Panc1 (cell line): ENCODE results near the gene EPHB1. TPM values are rescaled to one million over a fixed set of nuclear protein-coding genes. Genes with fewer than 3 reads are reported as not detected.

Experiments used
- ATAC-seq: fragments of 200-7000 bp; cut with Tn5 transposase; 2 replicates; pipeline ENCODE4 v1.9.1; 2020; ENCODE audit warnings: mild to moderate bottlenecking, moderate library complexity
- BruUV-seq: library from RNA; stranded (reverse); fragments of 400-500 nt; replicated peaks from 2 replicates; lab custom pipeline; 2021; lab: Mats Ljungman, UMichigan
- CTCF ChIA-PET: fragments of 300-600 bp; sonication (Branson Sonifier 250); formaldehyde crosslinking; loops from one replicate; lab custom pipeline; 2022; ENCODE audit warnings: antibody characterized with exemption; lab: Charles Lee
- POLR2A ChIA-PET: fragments of 300-600 bp; sonication (Branson Sonifier 250); formaldehyde crosslinking; loops from one replicate; lab custom pipeline; 2022; ENCODE audit warnings: antibody characterized with exemption; lab: Charles Lee
- DNase-seq: peaks from one replicate; pipeline ENCODE4 v3.0.0-alpha.2; 2010; ENCODE audit warnings: low read depth, low spot score
- H3K27ac ChIP-seq: 2 replicates; pipeline ENCODE4 v1.5.1; 2011; ENCODE audit warnings: mild to moderate bottlenecking, low read length, inconsistent platforms
- H3K27me3 ChIP-seq: fragments of 200-500 bp; sonication (Bioruptor generic); 2 replicates; pipeline ENCODE4 v1.6.0; 2014; ENCODE audit warnings: low read length, inconsistent platforms; ENCODE audit not compliant: control insufficient read depth, insufficient read depth
- H3K36me3 ChIP-seq: fragments of 200-500 bp; sonication (Bioruptor generic); 2 replicates; pipeline ENCODE4 v1.5.1; 2014; ENCODE audit warnings: inconsistent platforms, mild to moderate bottlenecking, low read length, moderate library complexity; ENCODE audit not compliant: control insufficient read depth, insufficient read depth
- H3K4me1 ChIP-seq: 2 replicates; pipeline ENCODE4 v1.5.1; 2011; ENCODE audit warnings: inconsistent platforms, mild to moderate bottlenecking, low read length, moderate library complexity; ENCODE audit not compliant: control insufficient read depth, insufficient read depth
- H3K4me3 ChIP-seq, 2 experiments: 2 replicates each; pipeline ENCODE4 v1.5.1; 2011 to 2012; ENCODE audit warnings: low read depth in 2 of 2, low read length in 2 of 2, mild to moderate bottlenecking in 2 of 2, inconsistent platforms in 1 of 2, moderate library complexity in 1 of 2
- H3K9me3 ChIP-seq: fragments of 200-500 bp; sonication (Bioruptor generic); 2 replicates; pipeline ENCODE4 v1.5.1; 2014; ENCODE audit warnings: low read depth, mild to moderate bottlenecking, inconsistent platforms, low read length, moderate library complexity; ENCODE audit not compliant: control insufficient read depth, insufficient read depth
- CTCF ChIP-seq: fragments of 450-650 bp; IDR thresholded peaks from 2 replicates; pipeline ENCODE4 v1.5.1; 2017; ENCODE audit warnings: mild to moderate bottlenecking
- POLR2AphosphoS5 ChIP-seq: IDR thresholded peaks from 2 replicates; pipeline ENCODE4 v1.6.1; 2012; ENCODE audit warnings: mild to moderate bottlenecking, low read depth, low read length, moderate library complexity
- REST ChIP-seq, 2 experiments: IDR thresholded peaks; 2 replicates each; pipeline ENCODE4 v1.6.1; 2011 to 2012; ENCODE audit warnings: low read depth in 2 of 2, control low read depth in 1 of 2, low read length in 1 of 2, mild to moderate bottlenecking in 1 of 2, moderate library complexity in 1 of 2; ENCODE audit not compliant: insufficient read depth in 1 of 2
- SIN3A ChIP-seq: IDR thresholded peaks from 2 replicates; pipeline ENCODE4 v1.6.1; 2012; ENCODE audit warnings: low read depth, mild to moderate bottlenecking, low read length, moderate library complexity, borderline replicate concordance; ENCODE audit not compliant: insufficient read depth
- TCF7L2 ChIP-seq: IDR thresholded peaks from 2 replicates; pipeline ENCODE4 v1.6.1; 2011; ENCODE audit warnings: mild to moderate bottlenecking, low read depth, low read length, inconsistent platforms
- in situ Hi-C: cut with HindIII; loops from 2 replicates; pipeline ENCODE4 v1.10.0; 2016; ENCODE audit warnings: low sequenced_read_pairs, low pct_unique_long_range_greater_than_20kb
- intact Hi-C: fragments of 100-400 bp; cut with micrococcal nuclease; formaldehyde crosslinking; loops from one replicate; pipeline ENCODE4 v1.10.0; 2022; ENCODE audit not compliant: unreplicated experiment
- total RNA-seq: library from RNA; stranded (reverse); gene quantifications from one replicate; pipeline ENCODE4 v1.2.1, GENCODE V29; 2021; ENCODE audit not compliant: unreplicated experiment

EPHB1 gene
- total RNA-seq, 1 experiment from 2014 or later: 0.46 TPM

GRCh38 chr3:134790065-134790464 lies 5.0 kb upstream of the EPHB1 start:
- intact Hi-C loops (loop anchor here (10.0 kb wide), 1 partner anchor 435 kb away; no protein-coding TSS in a partner anchor), in situ Hi-C loops (no loop called here)
- Histone ChIP-seq H3K27ac (no peak overlapping the region), H3K36me3 (no peaks in the 10 kb centered on the region), H3K4me3 (no peak overlapping the region), H3K9me3 (no peaks in the 10 kb centered on the region), H3K4me1 (no peaks in the 10 kb centered on the region), H3K27me3 (peaks cover 9% of the 10 kb centered on the region)
- DNase-seq (no peak), ATAC-seq (no peak)
- no peak for TF ChIP-seq CTCF
- no peak for TF ChIP-seq POLR2AphosphoS5
- no peak for TF ChIP-seq REST (IDR thresholded peaks at IDR 0.05; ENCODE audit: insufficient read depth in 1 of 2, low read depth in 2 of 2, low read length in 1 of 2)
- TF ChIP-seq TCF7L2: no peak
- TF ChIP-seq SIN3A: no peak
- CTCF ChIA-PET: no interaction called here
- POLR2A ChIA-PET: no interaction called here
- no TSS peak for BruUV-seq

- no peak for ATAC-seq
- CTCF ChIA-PET: no interaction called here
- intact Hi-C loops (loop anchor here (10.0 kb wide), 1 partner anchor 433 kb away; no protein-coding TSS in a partner anchor), in situ Hi-C loops (no loop called here)
- Histone ChIP-seq H3K36me3 (no peaks in the 10 kb centered on the region), H3K9me3 (no peaks in the 10 kb centered on the region), H3K27ac (no peak overlapping the region), H3K4me1 (no peaks in the 10 kb centered on the region; the same call in 1 of the 2 replicates), H3K27me3 (peaks cover 17% of the 10 kb centered on the region), H3K4me3 (no peak overlapping the region)
- no peak for TF ChIP-seq CTCF
- no peak for TF ChIP-seq SIN3A
- no peak for TF ChIP-seq POLR2AphosphoS5
- DNase-seq: no peak
- POLR2A ChIA-PET: interaction anchor here (0.6 kb wide), 1 partner anchor 410 kb away, joined by 3 read pairs; no protein-coding TSS in a partner anchor
- BruUV-seq: no TSS peak
These were observed 3.1 kb upstream of the EPHB1 start for GRCh38 chr3:134791992-134792391.
